Caco-2 (cell line): ENCODE results near the gene TMEM225B. TPM values are rescaled to one million over a fixed set of nuclear protein-coding genes. Genes with fewer than 3 reads are reported as not detected.

Experiments
- BruUV-seq: library from RNA; stranded (reverse); fragments of 400-500 nt; replicated peaks from 2 replicates; lab custom pipeline; 2021; lab: Mats Ljungman, UMichigan
- CTCF ChIA-PET: fragments of 300-600 bp; sonication (Branson Sonifier 250); formaldehyde crosslinking; loops from one replicate; lab custom pipeline; 2022; ENCODE audit warnings: antibody characterized with exemption; lab: Charles Lee
- POLR2A ChIA-PET: fragments of 300-600 bp; sonication (Branson Sonifier 250); formaldehyde crosslinking; loops from one replicate; lab custom pipeline; 2022; ENCODE audit warnings: antibody characterized with exemption; lab: Charles Lee
- DNase-seq, 2 experiments: peaks; one replicate each; pipeline versions ENCODE4 v3.0.0 to v3.0.0-alpha.2; 2020 to 2022
- H3K27me3 ChIP-seq: replicated peaks from 2 replicates; pipeline ENCODE4 v1.6.0; 2011; ENCODE audit warnings: low read length; ENCODE audit not compliant: control insufficient read depth, insufficient read depth
- H3K36me3 ChIP-seq: 2 replicates; pipeline ENCODE4 v1.5.1; 2011; ENCODE audit warnings: low read length; ENCODE audit not compliant: control insufficient read depth, insufficient read depth
- H3K4me1 ChIP-seq: fragments of 250-450 bp; sonication (Bioruptor Pico); 2 replicates; pipeline ENCODE4 v1.5.1; 2020; ENCODE audit warnings: mild to moderate bottlenecking
- H3K4me3 ChIP-seq: 2 replicates; pipeline ENCODE4 v1.5.1; 2011; ENCODE audit warnings: low read depth, mild to moderate bottlenecking, control low read depth, low read length
- H3K9me3 ChIP-seq: fragments of 250-450 bp; sonication (Bioruptor Pico); 2 replicates; pipeline ENCODE4 v1.5.1; 2020; ENCODE audit warnings: mild to moderate bottlenecking, moderate library complexity
- H3K27ac Mint-ChIP-seq: one replicate; pipeline ENCODE4 v1.8.0; 2022; ENCODE audit warnings: mixed read lengths; ENCODE audit not compliant: unreplicated experiment
- H3K27me3 Mint-ChIP-seq: one replicate; pipeline ENCODE4 v1.8.0; 2022; ENCODE audit warnings: mixed read lengths; ENCODE audit not compliant: insufficient read depth, unreplicated experiment
- H3K36me3 Mint-ChIP-seq: one replicate; pipeline ENCODE4 v1.8.0; 2022; ENCODE audit warnings: mild to moderate bottlenecking, mixed read lengths; ENCODE audit not compliant: insufficient read depth, unreplicated experiment
- H3K4me1 Mint-ChIP-seq: one replicate; pipeline ENCODE4 v1.8.0; 2022; ENCODE audit warnings: low read depth, mixed read lengths; ENCODE audit not compliant: unreplicated experiment
- H3K4me3 Mint-ChIP-seq: one replicate; pipeline ENCODE4 v1.8.0; 2022; ENCODE audit warnings: mild to moderate bottlenecking, moderate library complexity, mixed read lengths; ENCODE audit not compliant: unreplicated experiment
- H3K9me3 Mint-ChIP-seq: one replicate; pipeline ENCODE4 v1.8.0; 2022; ENCODE audit warnings: mixed read lengths; ENCODE audit not compliant: unreplicated experiment
- CTCF ChIP-seq, 2 experiments: fragments of 200-600 bp in 1 of 2; IDR thresholded peaks; 1 replicate in 1 of 2; 2 replicates in 1 of 2; pipeline versions ENCODE4 v1.5.1 to v1.8.0; 2011 to 2022; ENCODE audit warnings: antibody characterized with exemption in 1 of 2, control low read depth in 1 of 2, inconsistent platforms in 1 of 2, low read depth in 1 of 2, low read length in 1 of 2, mild to moderate bottlenecking in 1 of 2, moderate library complexity in 1 of 2; ENCODE audit not compliant: insufficient read depth in 1 of 2, severe bottlenecking in 1 of 2, unreplicated experiment in 1 of 2
- intact Hi-C: fragments of 100-400 bp; cut with micrococcal nuclease; formaldehyde crosslinking; loops from one replicate; pipeline ENCODE4 v1.10.0; 2022; ENCODE audit not compliant: unreplicated experiment
- total RNA-seq: library from RNA; stranded (reverse); gene quantifications from 2 replicates; pipeline ENCODE4 v1.2.3, GENCODE V29; 2022

The TMEM225B gene
- total RNA-seq, 1 experiment from 2014 or later: 0.27 TPM

- ChIA-PET CTCF (no interaction called here), POLR2A (no interaction called here)
- Mint-ChIP-seq H3K4me3 (no peak overlapping the region), H3K9me3 (no peaks in the 10 kb centered on the region), H3K36me3 (peaks cover 90% of the 10 kb centered on the region), H3K27ac (no peak overlapping the region), H3K4me1 (peaks cover 5% of the 10 kb centered on the region), H3K27me3 (no peaks in the 10 kb centered on the region)
- no peaks in the 10 kb centered on the region for H3K9me3 ChIP-seq
- intact Hi-C loops: no loop called here
- H3K4me3 ChIP-seq: no peak overlapping the region
- H3K36me3 ChIP-seq: peaks cover 12% of the 10 kb centered on the region
- H3K4me1 ChIP-seq: no peaks in the 10 kb centered on the region
- no peak for DNase-seq
- H3K27me3 ChIP-seq: no peaks in the 10 kb centered on the region
- no peak for TF ChIP-seq CTCF (IDR thresholded peaks at IDR 0.05; ENCODE audit: insufficient read depth in 1 of 2, low read depth in 1 of 2, low read length in 1 of 2, severe bottlenecking in 1 of 2, unreplicated experiment in 1 of 2)
- BruUV-seq: no TSS peak
Measured at GRCh38 chr7:99623702-99624447, 25.8 kb downstream of the TMEM225B start.

- Mint-ChIP-seq H3K36me3 (peaks cover 90% of the 10 kb centered on the region), H3K4me1 (no peaks in the 10 kb centered on the region), H3K4me3 (no peak overlapping the region), H3K9me3 (no peaks in the 10 kb centered on the region), H3K27me3 (no peaks in the 10 kb centered on the region), H3K27ac (no peak overlapping the region)
- intact Hi-C loops: no loop called here
- H3K4me3 ChIP-seq: no peak overlapping the region
- H3K36me3 ChIP-seq: peaks cover 10% of the 10 kb centered on the region
- no peak for DNase-seq
- BruUV-seq: no TSS peak
- H3K4me1 ChIP-seq: no peaks in the 10 kb centered on the region
- no peaks in the 10 kb centered on the region for H3K27me3 ChIP-seq
- POLR2A ChIA-PET: no interaction called here
- no peaks in the 10 kb centered on the region for H3K9me3 ChIP-seq
- CTCF ChIA-PET: no interaction called here
- TF ChIP-seq CTCF (IDR thresholded peaks at IDR 0.05; ENCODE audit: insufficient read depth in 1 of 2, low read depth in 1 of 2, low read length in 1 of 2, severe bottlenecking in 1 of 2, unreplicated experiment in 1 of 2): no peak
Measured at GRCh38 chr7:99624484-99624883, 26.4 kb downstream of the TMEM225B start.

DNA sequence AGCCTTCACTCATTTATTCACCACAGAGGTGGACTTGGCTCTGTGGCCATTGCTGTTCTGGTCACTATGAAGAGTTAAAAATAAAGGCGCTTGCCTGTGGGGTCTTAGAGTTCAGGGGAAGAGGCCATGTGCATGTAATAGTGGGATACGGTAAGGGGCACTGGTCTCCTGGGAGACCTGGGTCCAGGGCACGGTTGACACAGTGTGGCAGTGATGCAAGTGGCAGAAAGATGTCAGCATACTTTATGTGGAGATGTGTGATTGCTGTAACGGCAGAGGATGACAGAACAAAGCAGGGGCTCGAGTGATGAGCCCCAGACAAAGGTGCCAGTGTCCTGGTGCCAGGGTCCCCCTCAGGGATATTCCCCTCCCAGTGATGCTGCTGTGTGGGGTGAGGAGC, 27.3 kb downstream of the TMEM225B start:
- Mint-ChIP-seq H3K4me1 (no peaks in the 10 kb centered on the region), H3K27me3 (no peaks in the 10 kb centered on the region), H3K36me3 (peaks cover 92% of the 10 kb centered on the region), H3K4me3 (no peak overlapping the region), H3K27ac (no peak overlapping the region), H3K9me3 (no peaks in the 10 kb centered on the region)
- ChIA-PET CTCF (no interaction called here), POLR2A (no interaction called here)
- BruUV-seq: no TSS peak
- Histone ChIP-seq H3K36me3 (peaks cover 8% of the 10 kb centered on the region), H3K4me3 (no peak overlapping the region), H3K27me3 (no peaks in the 10 kb centered on the region), H3K4me1 (no peaks in the 10 kb centered on the region), H3K9me3 (no peaks in the 10 kb centered on the region)
- no peak for TF ChIP-seq CTCF (IDR thresholded peaks at IDR 0.05; ENCODE audit: insufficient read depth in 1 of 2, low read depth in 1 of 2, low read length in 1 of 2, severe bottlenecking in 1 of 2, unreplicated experiment in 1 of 2)
- DNase-seq: no peak
- intact Hi-C loops: no loop called here
